NCI-H128 (cell line): ENCODE results near the gene FAM83B.
"Not testable (repeated sequence)": the region's sequence is repeated elsewhere in the genome, so short reads cannot be mapped to it uniquely, and the experiment has no call there.

Source experiments
- DNase-seq: peaks from one replicate; lab custom pipeline; 2025; ENCODE audit not compliant: unreplicated experiment; lab: John Stamatoyannopoulos, UW

The FAM83B gene

GRCh38 chr6:54970337-54970736 lies 123.8 kb downstream of the FAM83B start:
- no peak for DNase-seq

GRCh38 chr6:54971825-54972224 lies 125.3 kb downstream of the FAM83B start:
- DNase-seq = no peak

DNA sequence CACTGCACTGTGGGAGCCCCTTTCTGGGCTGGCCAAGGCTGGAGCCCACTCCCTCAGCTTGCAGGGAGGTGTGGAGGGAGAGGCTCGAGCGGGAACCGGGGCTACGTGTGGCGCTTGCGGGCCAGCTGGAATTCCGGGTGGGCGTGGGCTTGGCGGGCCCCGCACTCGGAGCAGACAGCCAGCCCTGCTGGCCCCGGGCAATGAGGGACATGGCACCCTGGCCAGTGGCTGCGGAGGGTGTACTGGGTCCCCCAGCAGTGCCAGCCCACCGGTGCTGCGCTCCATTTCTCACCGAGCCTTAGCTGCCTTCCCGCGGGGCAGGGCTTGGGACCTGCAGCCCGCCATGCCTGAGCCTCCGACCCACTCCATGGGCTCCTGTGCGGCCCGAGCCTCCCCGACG lies 132.6 kb downstream of the FAM83B start:
- DNase-seq = not testable (repeated sequence)

- DNase-seq = no peak
Measured at GRCh38 chr6:54980511-54981275, 134.1 kb downstream of the FAM83B start.

GRCh38 chr6:54981276-54981609 lies 134.7 kb downstream of the FAM83B start:
- DNase-seq = no peak

- DNase-seq = no peak
Measured at GRCh38 chr6:54981647-54982046, 135.1 kb downstream of the FAM83B start.

DNA sequence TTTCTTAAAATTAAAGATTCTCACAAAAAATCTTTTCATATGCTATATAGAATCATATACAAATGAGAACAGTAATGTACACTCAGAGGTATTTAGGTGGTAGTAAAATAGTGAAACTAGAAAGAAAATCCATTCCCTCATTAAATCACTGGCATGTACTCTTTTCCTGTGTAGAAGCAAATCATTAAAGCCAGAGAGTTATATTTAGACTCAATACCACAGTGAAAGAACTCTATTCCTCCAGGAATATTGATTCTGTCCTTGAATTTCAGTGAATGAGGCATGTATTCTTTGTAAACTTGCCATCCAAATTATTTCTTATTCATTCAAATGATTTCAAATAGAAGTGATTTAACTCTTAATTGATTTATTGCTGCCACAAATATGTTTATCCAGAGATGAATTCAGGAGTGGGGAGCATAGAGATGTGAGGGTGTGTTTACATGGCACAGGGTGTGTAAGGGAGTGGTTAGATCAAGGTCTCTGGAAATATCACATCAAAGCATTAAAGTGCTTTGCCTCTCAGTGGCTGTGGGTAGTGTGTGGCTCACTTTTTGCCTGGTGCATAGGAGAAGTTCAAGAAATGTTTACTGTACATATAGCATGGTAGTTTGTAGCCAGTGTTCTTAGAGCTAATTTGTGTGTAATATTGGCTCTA lies 141.2 kb downstream of the FAM83B start:
- DNase-seq = no peak

GRCh38 chr6:54988576-54988975 lies 142.0 kb downstream of the FAM83B start:
- no peak for DNase-seq

DNA sequence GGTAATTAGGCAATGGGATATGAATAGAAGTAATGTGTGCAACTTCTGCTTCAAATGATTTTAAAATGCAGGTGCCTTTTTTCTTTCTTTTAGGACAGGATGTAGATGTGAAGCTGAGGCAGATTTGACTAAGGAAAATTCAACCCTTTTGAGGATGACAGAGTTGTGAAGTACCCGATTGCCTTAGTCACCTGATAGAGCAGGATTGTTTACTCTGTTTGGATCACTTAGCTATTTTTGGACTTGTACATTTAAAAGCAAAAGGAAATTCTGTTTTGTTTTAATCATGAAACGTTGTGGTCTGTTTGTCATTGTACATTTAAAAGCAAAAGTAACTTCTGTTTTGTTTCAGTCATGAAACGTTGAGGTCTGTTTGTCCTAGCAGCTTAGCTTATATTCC lies 143.4 kb downstream of the FAM83B start:
- DNase-seq = no peak
